Measurements from ENCODE around the gene CIRBP. TPM values are rescaled to one million over a fixed set of nuclear protein-coding genes. Genes with fewer than 3 reads are reported as not detected.
A peak's percentile ranks its signal among the peaks of the same experiment; 100 is the strongest.

CIRBP gene
- polyA plus RNA-seq, 1 of the 3 experiments (the other 2 are of a cell fraction) = 762 TPM

DNA sequence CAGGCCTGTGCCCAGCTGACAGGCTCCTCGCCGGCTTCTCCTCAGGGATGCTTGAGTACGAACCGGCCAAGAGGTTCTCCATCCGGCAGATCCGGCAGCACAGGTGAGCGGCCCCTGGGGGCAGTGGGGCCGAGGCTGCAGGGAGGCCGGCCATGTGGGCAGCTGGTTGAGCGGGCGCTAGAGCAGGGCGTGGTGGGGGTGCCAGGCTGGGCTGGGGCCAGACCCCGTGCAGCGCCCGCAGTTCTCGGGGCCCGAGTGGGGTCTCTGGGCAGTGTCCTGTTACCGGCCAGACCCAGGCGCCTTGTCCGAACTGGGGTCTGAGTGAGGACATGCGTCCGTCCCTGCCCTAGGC, 47.3 kb upstream of the CIRBP start:
- peaks cover 22% of the 10 kb centered on the region; the same call in 1 of the 2 replicates for H4K20me1 ChIP-seq (ENCODE audit: insufficient read depth)
- no peak overlapping the region for H3K9ac ChIP-seq
- peaks cover 0 to 40% of the 10 kb centered on the region in 2 experiments for H3K36me3 ChIP-seq (replicated peaks in 1 of 2; ENCODE audit: control insufficient read depth in 1 of 2, insufficient read depth in 2 of 2, low read length in 1 of 2)
- no peak overlapping the region for H3K4me2 ChIP-seq
- no peaks in the 10 kb centered on the region for H3K9me2 ChIP-seq
- 80% methylated on average over 1 of the region's 22 CpGs for WGBS (ENCODE audit: low lambda C conversion rate)
- peaks cover 6% of the 10 kb centered on the region for H3F3A ChIP-seq (replicated peaks; ENCODE audit: insufficient read depth)
- no peaks in the 10 kb centered on the region for H3K27me3 ChIP-seq (ENCODE audit: insufficient read depth)
- H3K4me3 ChIP-seq (ENCODE audit: low read depth in 2 of 2, low read length in 1 of 2) = no peak overlapping the region
- no peak overlapping the region for H2AFZ ChIP-seq (ENCODE audit: low read depth)
- H3K79me2 ChIP-seq (ENCODE audit: insufficient read depth) = peaks cover 38% of the 10 kb centered on the region
- POLR2A ChIA-PET = interaction anchor here (1.2 kb wide), 1 partner anchor 47 kb away, joined by 3 read pairs; no protein-coding TSS in a partner anchor
- CTCF ChIA-PET = interaction anchor here (0.9 to 7.0 kb wide), 17 partner anchors 8 to 267 kb away, joined by 3 to 82 read pairs (median 7); partner anchors contain the start of genes ATP5F1D, CBARP and CIRBP
- TF ChIP-seq FOXM1 (IDR thresholded peaks at IDR 0.05; ENCODE audit: low read depth) = no peak
- TF ChIP-seq, protein P1, sequence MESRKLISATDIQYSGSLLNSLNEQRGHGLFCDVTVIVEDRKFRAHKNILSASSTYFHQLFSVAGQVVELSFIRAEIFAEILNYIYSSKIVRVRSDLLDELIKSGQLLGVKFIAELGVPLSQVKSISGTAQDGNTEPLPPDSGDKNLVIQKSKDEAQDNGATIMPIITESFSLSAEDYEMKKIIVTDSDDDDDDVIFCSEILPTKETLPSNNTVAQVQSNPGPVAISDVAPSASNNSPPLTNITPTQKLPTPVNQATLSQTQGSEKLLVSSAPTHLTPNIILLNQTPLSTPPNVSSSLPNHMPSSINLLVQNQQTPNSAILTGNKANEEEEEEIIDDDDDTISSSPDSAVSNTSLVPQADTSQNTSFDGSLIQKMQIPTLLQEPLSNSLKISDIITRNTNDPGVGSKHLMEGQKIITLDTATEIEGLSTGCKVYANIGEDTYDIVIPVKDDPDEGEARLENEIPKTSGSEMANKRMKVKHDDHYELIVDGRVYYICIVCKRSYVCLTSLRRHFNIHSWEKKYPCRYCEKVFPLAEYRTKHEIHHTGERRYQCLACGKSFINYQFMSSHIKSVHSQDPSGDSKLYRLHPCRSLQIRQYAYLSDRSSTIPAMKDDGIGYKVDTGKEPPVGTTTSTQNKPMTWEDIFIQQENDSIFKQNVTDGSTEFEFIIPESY (IDR thresholded peaks at IDR 0.05; ENCODE audit: borderline replicate concordance, low read depth) = no peak
- no peak for TF ChIP-seq JUND (IDR thresholded peaks at IDR 0.05)
- TF ChIP-seq, protein P2, sequence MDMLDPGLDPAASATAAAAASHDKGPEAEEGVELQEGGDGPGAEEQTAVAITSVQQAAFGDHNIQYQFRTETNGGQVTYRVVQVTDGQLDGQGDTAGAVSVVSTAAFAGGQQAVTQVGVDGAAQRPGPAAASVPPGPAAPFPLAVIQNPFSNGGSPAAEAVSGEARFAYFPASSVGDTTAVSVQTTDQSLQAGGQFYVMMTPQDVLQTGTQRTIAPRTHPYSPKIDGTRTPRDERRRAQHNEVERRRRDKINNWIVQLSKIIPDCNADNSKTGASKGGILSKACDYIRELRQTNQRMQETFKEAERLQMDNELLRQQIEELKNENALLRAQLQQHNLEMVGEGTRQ (IDR thresholded peaks at IDR 0.05; ENCODE audit: borderline replicate concordance, low read depth, low read length) = no peak
- TF ChIP-seq ELF1 (IDR thresholded peaks at IDR 0.05) = no peak
- TF ChIP-seq, protein P3, sequence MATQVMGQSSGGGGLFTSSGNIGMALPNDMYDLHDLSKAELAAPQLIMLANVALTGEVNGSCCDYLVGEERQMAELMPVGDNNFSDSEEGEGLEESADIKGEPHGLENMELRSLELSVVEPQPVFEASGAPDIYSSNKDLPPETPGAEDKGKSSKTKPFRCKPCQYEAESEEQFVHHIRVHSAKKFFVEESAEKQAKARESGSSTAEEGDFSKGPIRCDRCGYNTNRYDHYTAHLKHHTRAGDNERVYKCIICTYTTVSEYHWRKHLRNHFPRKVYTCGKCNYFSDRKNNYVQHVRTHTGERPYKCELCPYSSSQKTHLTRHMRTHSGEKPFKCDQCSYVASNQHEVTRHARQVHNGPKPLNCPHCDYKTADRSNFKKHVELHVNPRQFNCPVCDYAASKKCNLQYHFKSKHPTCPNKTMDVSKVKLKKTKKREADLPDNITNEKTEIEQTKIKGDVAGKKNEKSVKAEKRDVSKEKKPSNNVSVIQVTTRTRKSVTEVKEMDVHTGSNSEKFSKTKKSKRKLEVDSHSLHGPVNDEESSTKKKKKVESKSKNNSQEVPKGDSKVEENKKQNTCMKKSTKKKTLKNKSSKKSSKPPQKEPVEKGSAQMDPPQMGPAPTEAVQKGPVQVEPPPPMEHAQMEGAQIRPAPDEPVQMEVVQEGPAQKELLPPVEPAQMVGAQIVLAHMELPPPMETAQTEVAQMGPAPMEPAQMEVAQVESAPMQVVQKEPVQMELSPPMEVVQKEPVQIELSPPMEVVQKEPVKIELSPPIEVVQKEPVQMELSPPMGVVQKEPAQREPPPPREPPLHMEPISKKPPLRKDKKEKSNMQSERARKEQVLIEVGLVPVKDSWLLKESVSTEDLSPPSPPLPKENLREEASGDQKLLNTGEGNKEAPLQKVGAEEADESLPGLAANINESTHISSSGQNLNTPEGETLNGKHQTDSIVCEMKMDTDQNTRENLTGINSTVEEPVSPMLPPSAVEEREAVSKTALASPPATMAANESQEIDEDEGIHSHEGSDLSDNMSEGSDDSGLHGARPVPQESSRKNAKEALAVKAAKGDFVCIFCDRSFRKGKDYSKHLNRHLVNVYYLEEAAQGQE (IDR thresholded peaks at IDR 0.05; ENCODE audit: low read depth, low read length) = no peak
- no peak for TF ChIP-seq NRF1 (IDR thresholded peaks at IDR 0.05; ENCODE audit: low read depth, low read length)
- no peak for DNase-seq
- H3K4me1 ChIP-seq (ENCODE audit: control insufficient read depth in 1 of 2, insufficient read depth in 2 of 2, low read depth in 1 of 2, low read length in 1 of 2) = peaks cover under 1 to 5% of the 10 kb centered on the region in 2 experiments; a peak in 1 of 4 replicates
- H3K9me3 ChIP-seq = no peaks in the 10 kb centered on the region
- H3K27ac ChIP-seq (ENCODE audit: low read depth in 2 of 2, low read length in 1 of 2) = no peak overlapping the region; a peak in 1 of 4 replicates

DNA sequence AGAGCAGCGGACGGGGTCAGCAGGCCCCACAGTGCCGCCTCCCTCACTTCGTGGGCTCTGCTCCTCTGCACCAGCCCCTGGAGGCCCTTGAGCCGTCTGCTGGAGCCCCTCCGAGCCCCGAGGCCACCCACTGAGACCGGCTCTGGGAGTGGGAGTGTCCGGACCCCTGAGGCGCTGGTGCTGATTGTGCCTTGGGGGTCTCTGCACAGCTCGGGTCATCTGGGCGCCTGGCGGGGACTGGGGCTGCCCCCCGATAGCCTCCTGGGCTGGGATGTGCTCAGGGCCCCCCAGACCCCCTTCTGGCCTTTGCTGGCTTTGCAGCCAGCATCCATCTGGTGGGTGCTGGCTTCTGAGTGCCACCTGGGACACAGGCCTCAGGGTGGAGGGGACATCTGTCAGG, 46.7 kb upstream of the CIRBP start:
- POLR2A ChIA-PET = interaction anchor here (1.2 kb wide), 1 partner anchor 46 kb away, joined by 3 read pairs; no protein-coding TSS in a partner anchor
- Histone ChIP-seq H3K36me3 (replicated peaks in 1 of 2; ENCODE audit: control insufficient read depth in 1 of 2, insufficient read depth in 2 of 2, low read length in 1 of 2) (peaks cover 0 to 45% of the 10 kb centered on the region in 2 experiments), H3K4me2 (no peak overlapping the region), H4K20me1 (ENCODE audit: insufficient read depth) (peaks cover 22% of the 10 kb centered on the region; the same call in 1 of the 2 replicates), H3F3A (replicated peaks; ENCODE audit: insufficient read depth) (peaks cover 6% of the 10 kb centered on the region), H3K4me3 (ENCODE audit: low read depth in 2 of 2, low read length in 1 of 2) (no peak overlapping the region; a peak in 1 of 4 replicates), H3K9me3 (no peaks in the 10 kb centered on the region), H3K9me2 (no peaks in the 10 kb centered on the region), H2AFZ (ENCODE audit: low read depth) (no peak overlapping the region), H3K27me3 (ENCODE audit: insufficient read depth) (no peaks in the 10 kb centered on the region), H3K79me2 (ENCODE audit: insufficient read depth) (peaks cover 33% of the 10 kb centered on the region), H3K9ac (no peak overlapping the region), H3K4me1 (ENCODE audit: control insufficient read depth in 1 of 2, insufficient read depth in 2 of 2, low read depth in 1 of 2, low read length in 1 of 2) (peaks cover 0 to 5% of the 10 kb centered on the region in 2 experiments; a peak in 1 of 4 replicates), H3K27ac (ENCODE audit: low read depth in 2 of 2, low read length in 1 of 2) (no peak overlapping the region; a peak in 1 of 4 replicates)
- DNase-seq = peak; percentile 76
- 90% methylated on average over 2 of the region's 14 CpGs for WGBS (ENCODE audit: low lambda C conversion rate)
- CTCF ChIA-PET = interaction anchor here (0.9 to 7.0 kb wide), 17 partner anchors 8 to 267 kb away, joined by 3 to 82 read pairs (median 7); partner anchors contain the start of genes ATP5F1D, CBARP and CIRBP
- TF ChIP-seq, protein P4, sequence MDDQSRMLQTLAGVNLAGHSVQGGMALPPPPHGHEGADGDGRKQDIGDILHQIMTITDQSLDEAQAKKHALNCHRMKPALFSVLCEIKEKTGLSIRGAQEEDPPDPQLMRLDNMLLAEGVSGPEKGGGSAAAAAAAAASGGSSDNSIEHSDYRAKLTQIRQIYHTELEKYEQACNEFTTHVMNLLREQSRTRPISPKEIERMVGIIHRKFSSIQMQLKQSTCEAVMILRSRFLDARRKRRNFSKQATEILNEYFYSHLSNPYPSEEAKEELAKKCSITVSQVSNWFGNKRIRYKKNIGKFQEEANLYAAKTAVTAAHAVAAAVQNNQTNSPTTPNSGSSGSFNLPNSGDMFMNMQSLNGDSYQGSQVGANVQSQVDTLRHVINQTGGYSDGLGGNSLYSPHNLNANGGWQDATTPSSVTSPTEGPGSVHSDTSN (IDR thresholded peaks at IDR 0.05) = no peak
- TF ChIP-seq ELF1 (IDR thresholded peaks at IDR 0.05) = no peak
- TF ChIP-seq TAF1 (IDR thresholded peaks at IDR 0.05; ENCODE audit: borderline replicate concordance, low read depth, low read length) = no peak
- TF ChIP-seq EZH2phosphoT487 (IDR thresholded peaks at IDR 0.05; ENCODE audit: borderline replicate concordance, low read depth) = no peak
- no peak for TF ChIP-seq SIN3A (IDR thresholded peaks at IDR 0.05; ENCODE audit: borderline replicate concordance, low read depth, low read length)
- TF ChIP-seq, protein P1 (IDR thresholded peaks at IDR 0.05; ENCODE audit: borderline replicate concordance, low read depth) = no peak
- TF ChIP-seq NRF1 (IDR thresholded peaks at IDR 0.05; ENCODE audit: low read depth, low read length) = no peak
- TF ChIP-seq RXRA (IDR thresholded peaks at IDR 0.05; ENCODE audit: borderline replicate concordance, low read depth) = no peak
- TF ChIP-seq RAD21 (IDR thresholded peaks at IDR 0.05; ENCODE audit: low read length) = no peak
- TF ChIP-seq SMC3 (IDR thresholded peaks at IDR 0.05; ENCODE audit: low read depth, low read length) = no peak
- no peak for TF ChIP-seq TEAD4 (IDR thresholded peaks at IDR 0.05; ENCODE audit: borderline replicate concordance, insufficient read depth)
